ENCODE results near the gene NCAM1. TPM values are rescaled to one million over a fixed set of nuclear protein-coding genes. Genes with fewer than 3 reads are reported as not detected.

Gene NCAM1
- total RNA-seq, 1 experiment from 2014 or later = not detected

- intact Hi-C loops (cut with micrococcal nuclease) = no loop called here
- Histone ChIP-seq H3K9ac (ENCODE audit: low read length) (no peak overlapping the region), H3K27me3 (ENCODE audit: low read length) (peaks cover 58% of the 10 kb centered on the region), H3K27ac (ENCODE audit: low read length) (no peak overlapping the region), H3F3A (ENCODE audit: low read length, unreplicated experiment) (no peaks in the 10 kb centered on the region), H3K4me3 (ENCODE audit: low read length) (no peak overlapping the region), H3K36me3 (ENCODE audit: low read depth, low read length) (no peaks in the 10 kb centered on the region), H3K9me3 (ENCODE audit: low read length) (no peaks in the 10 kb centered on the region), H4K20me1 (ENCODE audit: low read length) (no peaks in the 10 kb centered on the region), H3K4me1 (ENCODE audit: insufficient read depth, low read length) (peaks cover 5% of the 10 kb centered on the region; the same call in 1 of the 2 replicates), H2AFZ (ENCODE audit: low read length) (no peak overlapping the region), H3K9me2 (replicated peaks; ENCODE audit: low read length) (no peaks in the 10 kb centered on the region), H3K79me2 (ENCODE audit: low read length) (no peaks in the 10 kb centered on the region), H3K4me2 (ENCODE audit: low read length) (no peak overlapping the region)
- no peak for ATAC-seq
- ChIA-PET CTCF (no interaction called here), POLR2A (ENCODE audit: unreplicated experiment) (no interaction called here)
- TF ChIP-seq EZH2 (IDR thresholded peaks at IDR 0.05; ENCODE audit: low read length, unreplicated experiment) (no peak), CTCF (conservative IDR thresholded peaks at IDR 0.05; ENCODE audit: low read depth, low read length) (no peak), EZH2phosphoT487 (IDR thresholded peaks at IDR 0.05; ENCODE audit: borderline replicate concordance, low read length) (no peak)
- no TSS peak for BruUV-seq (replicated peaks)
- DNase-seq = no peak
These were observed 221.1 kb downstream of the NCAM1 start for GRCh38 chr11:113182288-113182687.

- no peak for TF ChIP-seq EZH2phosphoT487 (IDR thresholded peaks at IDR 0.05; ENCODE audit: borderline replicate concordance, low read length)
- no peak for TF ChIP-seq EZH2 (IDR thresholded peaks at IDR 0.05; ENCODE audit: low read length, unreplicated experiment)
- TF ChIP-seq CTCF (conservative IDR thresholded peaks at IDR 0.05; ENCODE audit: low read depth, low read length) = no peak
- Histone ChIP-seq H3K9me2 (replicated peaks; ENCODE audit: low read length) (no peaks in the 10 kb centered on the region), H3K9me3 (ENCODE audit: low read length) (no peaks in the 10 kb centered on the region), H2AFZ (ENCODE audit: low read length) (no peak overlapping the region), H3K79me2 (ENCODE audit: low read length) (no peaks in the 10 kb centered on the region), H3K36me3 (ENCODE audit: low read depth, low read length) (no peaks in the 10 kb centered on the region), H3K4me2 (ENCODE audit: low read length) (no peak overlapping the region), H3K27me3 (ENCODE audit: low read length) (peaks cover 44% of the 10 kb centered on the region; the same call in 1 of the 2 replicates), H4K20me1 (ENCODE audit: low read length) (no peaks in the 10 kb centered on the region), H3K27ac (ENCODE audit: low read length) (no peak overlapping the region), H3K4me1 (ENCODE audit: insufficient read depth, low read length) (peaks cover 5% of the 10 kb centered on the region; the same call in 1 of the 2 replicates), H3F3A (ENCODE audit: low read length, unreplicated experiment) (no peaks in the 10 kb centered on the region), H3K9ac (ENCODE audit: low read length) (no peak overlapping the region), H3K4me3 (ENCODE audit: low read length) (no peak overlapping the region)
- POLR2A ChIA-PET (ENCODE audit: unreplicated experiment) = no interaction called here
- intact Hi-C loops (cut with micrococcal nuclease) = no loop called here
- DNase-seq = peak; percentile 75
- CTCF ChIA-PET = no interaction called here
- no TSS peak for BruUV-seq (replicated peaks)
- no peak for ATAC-seq
These were observed 223.3 kb downstream of the NCAM1 start for GRCh38 chr11:113184498-113184897.

- Histone ChIP-seq H3K36me3 (ENCODE audit: low read depth, low read length) (no peaks in the 10 kb centered on the region), H3K9ac (ENCODE audit: low read length) (no peak overlapping the region), H3F3A (ENCODE audit: low read length, unreplicated experiment) (no peaks in the 10 kb centered on the region), H3K4me1 (ENCODE audit: insufficient read depth, low read length) (peaks cover 12% of the 10 kb centered on the region), H4K20me1 (ENCODE audit: low read length) (no peaks in the 10 kb centered on the region), H3K27ac (ENCODE audit: low read length) (no peak overlapping the region), H3K9me3 (ENCODE audit: low read length) (no peaks in the 10 kb centered on the region), H3K79me2 (ENCODE audit: low read length) (no peaks in the 10 kb centered on the region), H3K27me3 (ENCODE audit: low read length) (peaks cover 14% of the 10 kb centered on the region; the same call in 1 of the 2 replicates), H3K4me3 (ENCODE audit: low read length) (no peak overlapping the region), H3K4me2 (ENCODE audit: low read length) (no peak overlapping the region), H3K9me2 (replicated peaks; ENCODE audit: low read length) (no peaks in the 10 kb centered on the region), H2AFZ (ENCODE audit: low read length) (no peak overlapping the region)
- BruUV-seq (replicated peaks) = no TSS peak
- TF ChIP-seq CTCF (conservative IDR thresholded peaks at IDR 0.05; ENCODE audit: low read depth, low read length) = no peak
- no peak for TF ChIP-seq EZH2 (IDR thresholded peaks at IDR 0.05; ENCODE audit: low read length, unreplicated experiment)
- TF ChIP-seq EZH2phosphoT487 (IDR thresholded peaks at IDR 0.05; ENCODE audit: borderline replicate concordance, low read length) = no peak
- CTCF ChIA-PET = no interaction called here
- DNase-seq = no peak
- intact Hi-C loops (cut with micrococcal nuclease) = no loop called here
- POLR2A ChIA-PET (ENCODE audit: unreplicated experiment) = no interaction called here
- ATAC-seq = no peak
These were observed 227.2 kb downstream of the NCAM1 start for GRCh38 chr11:113188371-113188834.

Measured in PC-3 (cell line).